Esophagus muscularis mucosa (tissue), 4 donors: Measurements from ENCODE around the gene CEP20. TPM values are rescaled to one million over a fixed set of nuclear protein-coding genes. Genes with fewer than 3 reads are reported as not detected.

ENCODE experiments used
- DNase-seq: peaks from one replicate; pipeline ENCODE4 v3.0.0-alpha.2; 2017; ENCODE audit errors: extremely low spot score
- H3K27ac ChIP-seq, 4 donors: fragments of 200-600 bp; sonication (generic); replicated peaks in 1 of 4; 1 replicate in 3 of 4; 2 replicates in 1 of 4; pipeline ENCODE4 v1.5.1; 2016 to 2019; ENCODE audit warnings: mild to moderate bottlenecking in 1 of 4
- H3K27me3 ChIP-seq, 4 donors: fragments of 200-600 bp; sonication (generic); one replicate each; pipeline versions ENCODE4 v1.5.1 to v1.6.0; 2016 to 2019
- H3K36me3 ChIP-seq, 4 donors: fragments of 200-600 bp; sonication (generic); one replicate each; pipeline ENCODE4 v1.5.1; 2016 to 2019
- H3K4me1 ChIP-seq, 4 donors: fragments of 200-600 bp; sonication (generic); one replicate each; pipeline ENCODE4 v1.5.1; 2016 to 2019
- H3K4me3 ChIP-seq, 4 donors: fragments of 200-600 bp; sonication (generic); 1 replicate in 2 of 4; 2 replicates in 2 of 4; pipeline ENCODE4 v1.5.1; 2016 to 2019; ENCODE audit warnings: mild to moderate bottlenecking in 4 of 4, moderate library complexity in 1 of 4
- H3K9me3 ChIP-seq, 4 donors: fragments of 200-600 bp; sonication (generic); 1 replicate in 3 of 4; 2 replicates in 1 of 4; pipeline ENCODE4 v1.5.1; 2016 to 2019
- CTCF ChIP-seq, 3 experiments: fragments of 200-600 bp in 2 of 3; fragments of 450-650 bp in 1 of 3; sonication (generic) in 2 of 3; IDR thresholded peaks; one replicate each; pipeline ENCODE4 v1.5.1; 2017 to 2019; ENCODE audit warnings: antibody characterized with exemption in 3 of 3, mild to moderate bottlenecking in 2 of 3, moderate library complexity in 1 of 3
- EP300 ChIP-seq: sonication (generic); formaldehyde crosslinking; IDR thresholded peaks from one replicate; pipeline ENCODE4 v1.6.1; 2017; ENCODE audit warnings: antibody characterized with exemption
- POLR2A ChIP-seq: fragments of 450-650 bp; IDR thresholded peaks from one replicate; pipeline ENCODE4 v1.6.1; 2017; ENCODE audit warnings: antibody characterized with exemption, moderate library complexity, mild to moderate bottlenecking, low read depth
- POLR2AphosphoS5 ChIP-seq, 2 donors: sonication (generic); formaldehyde crosslinking; IDR thresholded peaks; one replicate each; pipeline ENCODE4 v1.6.1; 2017; ENCODE audit warnings: antibody characterized with exemption in 2 of 2
- WGBS: methylation state at CpG from one replicate; pipeline ENCODE4 v1.1.5; 2018; 5-methylcytosine and 5-hydroxymethylcytosine counted together
- intact Hi-C: fragments of 100-400 bp; cut with DNase I; formaldehyde crosslinking; loops from one replicate; pipeline ENCODE4 v1.15.1; 2023
- total RNA-seq, 4 donors: library from RNA; depleted of rRNA; stranded (reverse); fragments of >200 nt; gene quantifications; one replicate each; pipeline versions ENCODE4 v1.1.0 to v1.2.1, GENCODE V29; 2016

Gene CEP20
- total RNA-seq, 4 donors from 2014 or later: 25.2 to 36.1 (median 32.0) TPM

GRCh38 chr16:15899538-15900100 is 11.2 kb upstream of the CEP20 start:
- H3K9me3 ChIP-seq: no peaks in the 10 kb centered on the region
- intact Hi-C loops: no loop called here
- no peak for DNase-seq
- no peaks in the 10 kb centered on the region for H3K27me3 ChIP-seq
- no peaks in the 10 kb centered on the region for H3K36me3 ChIP-seq
- peaks cover 0 to 5% (median 0%) of the 10 kb centered on the region in 4 donors for H3K4me1 ChIP-seq
- TF ChIP-seq CTCF (IDR thresholded peaks at IDR 0.05) (no peak), POLR2AphosphoS5 (IDR thresholded peaks at IDR 0.05) (no peak), EP300 (no peak), POLR2A (no peak)
- 61% methylated on average over 8 of the region's 9 CpGs for WGBS
- H3K4me3 ChIP-seq: no peak overlapping the region
- no peak overlapping the region for H3K27ac ChIP-seq

- Histone ChIP-seq H3K36me3 (no peaks in the 10 kb centered on the region), H3K9me3 (no peaks in the 10 kb centered on the region), H3K4me1 (peaks cover 0 to 5% (median 0%) of the 10 kb centered on the region in 4 donors), H3K27ac (no peak overlapping the region), H3K4me3 (no peak overlapping the region), H3K27me3 (no peaks in the 10 kb centered on the region)
- DNase-seq: no peak
- 97% methylated on average over 6 of the region's 6 CpGs for WGBS
- TF ChIP-seq CTCF (IDR thresholded peaks at IDR 0.05) (no peak), EP300 (no peak), POLR2A (no peak), POLR2AphosphoS5 (IDR thresholded peaks at IDR 0.05) (no peak)
- intact Hi-C loops: no loop called here
Measured at GRCh38 chr16:15898654-15899053, 10.3 kb upstream of the CEP20 start.

- Histone ChIP-seq H3K36me3 (no peaks in the 10 kb centered on the region), H3K27ac (no peak overlapping the region), H3K4me3 (no peak overlapping the region), H3K27me3 (no peaks in the 10 kb centered on the region), H3K9me3 (no peaks in the 10 kb centered on the region), H3K4me1 (peaks cover 0 to 5% (median 0%) of the 10 kb centered on the region in 4 donors)
- WGBS: 59% methylated on average over 5 of the region's 5 CpGs
- intact Hi-C loops: no loop called here
- no peak for DNase-seq
- TF ChIP-seq EP300 (no peak), CTCF (IDR thresholded peaks at IDR 0.05) (no peak), POLR2A (no peak), POLR2AphosphoS5 (IDR thresholded peaks at IDR 0.05) (no peak)
Measured at GRCh38 chr16:15897834-15898254, 9.4 kb upstream of the CEP20 start.

GRCh38 chr16:15897121-15897780 is 8.8 kb upstream of the CEP20 start:
- no peak for DNase-seq
- Histone ChIP-seq H3K27ac (no peak overlapping the region), H3K9me3 (no peaks in the 10 kb centered on the region), H3K4me1 (peaks cover 0 to 5% (median 0%) of the 10 kb centered on the region in 4 donors), H3K4me3 (no peak overlapping the region), H3K27me3 (no peaks in the 10 kb centered on the region), H3K36me3 (no peaks in the 10 kb centered on the region)
- intact Hi-C loops: no loop called here
- TF ChIP-seq CTCF (IDR thresholded peaks at IDR 0.05) (no peak), POLR2AphosphoS5 (IDR thresholded peaks at IDR 0.05) (no peak), EP300 (no peak), POLR2A (no peak)
- 88% methylated on average over 8 of the region's 8 CpGs for WGBS
